Loucy (cell line): ENCODE data around the gene MALAT1.

Experiments
- H2AFZ ChIP-seq: fragments of 200-600 bp; sonication (generic); 2 replicates; pipeline ENCODE4 v1.6.0; 2016; ENCODE audit warnings: antibody characterized with exemption, mild to moderate bottlenecking, low read length, moderate library complexity
- H3F3A ChIP-seq: fragments of 200-600 bp; 2 replicates; pipeline ENCODE4 v1.6.0; 2016; ENCODE audit warnings: antibody characterized with exemption, low read depth, mild to moderate bottlenecking
- H3K27me3 ChIP-seq: fragments of 200-600 bp; sonication (generic); 2 replicates; pipeline ENCODE4 v1.6.1; 2014; ENCODE audit warnings: low read length, mild to moderate bottlenecking; ENCODE audit not compliant: insufficient read depth, poor library complexity, severe bottlenecking
- H3K36me3 ChIP-seq: fragments of 200-600 bp; sonication (generic); 2 replicates; pipeline ENCODE4 v1.6.1; 2016; ENCODE audit warnings: low read length; ENCODE audit not compliant: insufficient read depth
- H3K4me1 ChIP-seq: fragments of 200-600 bp; sonication (generic); 2 replicates; pipeline ENCODE4 v1.5.1; 2014; ENCODE audit warnings: low read length, mild to moderate bottlenecking; ENCODE audit not compliant: insufficient read depth, poor library complexity, severe bottlenecking
- H3K4me2 ChIP-seq: fragments of 200-600 bp; sonication (generic); 2 replicates; pipeline ENCODE4 v1.6.0; 2014; ENCODE audit warnings: antibody characterized with exemption, low read length, low read depth, mild to moderate bottlenecking; ENCODE audit not compliant: poor library complexity, severe bottlenecking
- H3K4me3 ChIP-seq: fragments of 200-600 bp; sonication (generic); 2 replicates; pipeline ENCODE4 v1.5.1; 2014; ENCODE audit warnings: low read length, mild to moderate bottlenecking, mixed read lengths; ENCODE audit not compliant: poor library complexity, severe bottlenecking
- H3K79me2 ChIP-seq: fragments of 200-600 bp; sonication (generic); 2 replicates; pipeline ENCODE4 v1.6.1; 2014; ENCODE audit warnings: low read length; ENCODE audit not compliant: insufficient read depth
- H3K9ac ChIP-seq: fragments of 200-600 bp; sonication (generic); 2 replicates; pipeline ENCODE4 v1.6.0; 2014; ENCODE audit warnings: mild to moderate bottlenecking, low read depth, low read length, moderate library complexity; ENCODE audit not compliant: poor library complexity, severe bottlenecking
- H3K9me2 ChIP-seq: fragments of 200-600 bp; sonication (generic); replicated peaks from 2 replicates; pipeline ENCODE4 v1.6.1; 2016; ENCODE audit warnings: low read depth, low read length, mixed read lengths
- H3K9me3 ChIP-seq: fragments of 200-600 bp; sonication (generic); 2 replicates; pipeline ENCODE4 v1.6.1; 2014; ENCODE audit warnings: mild to moderate bottlenecking, antibody characterized with exemption, low read length, low read depth; ENCODE audit not compliant: insufficient read depth
- H4K20me1 ChIP-seq: fragments of 200-600 bp; sonication (generic); 2 replicates; pipeline ENCODE4 v1.6.0; 2014; ENCODE audit warnings: antibody characterized with exemption, low read length, mild to moderate bottlenecking; ENCODE audit not compliant: insufficient read depth, poor library complexity, severe bottlenecking
- CTCF ChIP-seq: fragments of 200-600 bp; sonication (generic); conservative IDR thresholded peaks from 2 replicates; pipeline ENCODE4 v1.5.1; 2014; ENCODE audit warnings: mild to moderate bottlenecking, antibody characterized with exemption, low read length
- EZH2phosphoT487 ChIP-seq: fragments of 200-600 bp; IDR thresholded peaks from 2 replicates; pipeline ENCODE4 v1.6.1; 2018; ENCODE audit warnings: antibody characterized with exemption, mild to moderate bottlenecking, moderate library complexity, borderline replicate concordance

MALAT1 gene

GRCh38 chr11:65473278-65473860 lies 25.5 kb upstream of the MALAT1 start:
- Histone ChIP-seq H3K4me2 (no peak overlapping the region), H3K79me2 (peaks cover 28% of the 10 kb centered on the region), H3F3A (no peaks in the 10 kb centered on the region), H3K9ac (no peak overlapping the region), H4K20me1 (no peaks in the 10 kb centered on the region), H3K9me2 (no peaks in the 10 kb centered on the region), H3K27me3 (no peaks in the 10 kb centered on the region), H3K4me3 (no peak overlapping the region), H3K4me1 (peaks cover 15% of the 10 kb centered on the region), H3K9me3 (no peaks in the 10 kb centered on the region), H3K36me3 (no peaks in the 10 kb centered on the region), H2AFZ (no peak overlapping the region)
- no peak for TF ChIP-seq EZH2phosphoT487
- TF ChIP-seq CTCF = no peak

GRCh38 chr11:65474864-65475263 lies 24.0 kb upstream of the MALAT1 start:
- Histone ChIP-seq H4K20me1 (no peaks in the 10 kb centered on the region), H3K4me2 (no peak overlapping the region), H3F3A (no peaks in the 10 kb centered on the region), H3K79me2 (peaks cover 33% of the 10 kb centered on the region), H3K4me3 (no peak overlapping the region), H3K36me3 (no peaks in the 10 kb centered on the region), H3K9me3 (no peaks in the 10 kb centered on the region), H2AFZ (no peak overlapping the region), H3K9ac (no peak overlapping the region), H3K9me2 (no peaks in the 10 kb centered on the region), H3K27me3 (no peaks in the 10 kb centered on the region), H3K4me1 (peaks cover 15% of the 10 kb centered on the region)
- TF ChIP-seq EZH2phosphoT487 (no peak), CTCF (no peak)

GRCh38 chr11:65476632-65477148 lies 22.2 kb upstream of the MALAT1 start:
- Histone ChIP-seq H3K4me2 (peak overlapping the region; percentile 88), H3K79me2 (peaks cover 33% of the 10 kb centered on the region)

More at GRCh38 chr11:65476632-65477148, 22.2 kb upstream of the MALAT1 start:
- H3F3A ChIP-seq = no peaks in the 10 kb centered on the region
- no peaks in the 10 kb centered on the region for H3K9me2 ChIP-seq
- H3K9ac ChIP-seq = peak overlapping the region; percentile 91
- H3K9me3 ChIP-seq = no peaks in the 10 kb centered on the region
- H3K4me1 ChIP-seq = peaks cover 13% of the 10 kb centered on the region
- H2AFZ ChIP-seq = no peak overlapping the region
- no peaks in the 10 kb centered on the region for H3K36me3 ChIP-seq
- no peaks in the 10 kb centered on the region for H3K27me3 ChIP-seq
- no peaks in the 10 kb centered on the region for H4K20me1 ChIP-seq
- peak overlapping the region; percentile 84 for H3K4me3 ChIP-seq
- TF ChIP-seq EZH2phosphoT487 = no peak
- TF ChIP-seq CTCF = no peak
